SIG-M5 (cell line): ENCODE results near the gene MAGEF1.
A peak's percentile ranks its signal among the peaks of the same experiment; 100 is the strongest.

Experiments
- DNase-seq: peaks from one replicate; lab custom pipeline; 2025; lab: John Stamatoyannopoulos, UW

Gene MAGEF1

DNA sequence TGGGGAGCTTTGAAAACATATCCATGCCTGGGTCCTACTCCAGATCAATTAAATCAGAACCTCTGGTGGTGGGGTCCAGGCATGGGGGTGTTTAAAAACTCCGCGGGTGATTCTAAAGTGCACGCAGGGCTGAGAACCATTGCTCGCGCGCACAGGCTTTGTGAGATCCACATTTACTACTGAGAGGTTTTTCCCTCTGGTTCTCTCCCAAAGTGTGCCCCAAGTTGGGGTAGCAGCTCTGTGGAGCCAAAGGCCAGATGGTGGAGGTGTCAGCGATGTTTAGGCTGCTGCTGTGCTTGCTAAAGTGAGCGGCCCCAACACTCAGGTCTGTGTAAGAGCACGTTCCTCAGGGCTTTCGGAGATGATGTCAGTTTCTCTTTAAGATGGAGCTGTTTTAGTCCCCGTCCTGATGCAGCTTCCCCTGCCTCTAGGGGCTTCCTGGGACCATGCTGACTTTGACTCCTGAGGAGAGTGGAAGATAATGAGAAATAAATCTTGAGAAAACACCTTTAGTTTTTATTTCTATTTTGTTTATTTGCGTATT is 13.4 kb upstream of the MAGEF1 start:
- no peak for DNase-seq

DNA sequence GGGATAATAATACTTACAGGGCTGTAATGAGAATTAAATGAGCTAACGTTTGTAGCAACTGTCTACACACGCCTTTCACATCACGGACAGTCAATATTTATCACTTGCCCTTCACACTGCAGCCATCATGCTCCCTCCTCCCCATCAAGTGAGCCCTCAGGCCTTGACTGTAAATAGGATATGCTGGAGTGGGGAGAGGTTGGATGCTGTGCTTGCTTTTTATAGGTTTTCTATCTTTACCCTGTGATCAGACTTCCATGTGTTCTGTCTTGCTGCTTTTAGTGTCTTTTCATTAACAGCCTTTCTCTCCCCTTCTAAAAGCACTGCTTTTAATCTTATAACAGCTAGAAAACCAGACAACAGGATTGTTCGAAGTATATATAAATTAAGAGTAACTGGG is 12.8 kb upstream of the MAGEF1 start:
- no peak for DNase-seq

DNA sequence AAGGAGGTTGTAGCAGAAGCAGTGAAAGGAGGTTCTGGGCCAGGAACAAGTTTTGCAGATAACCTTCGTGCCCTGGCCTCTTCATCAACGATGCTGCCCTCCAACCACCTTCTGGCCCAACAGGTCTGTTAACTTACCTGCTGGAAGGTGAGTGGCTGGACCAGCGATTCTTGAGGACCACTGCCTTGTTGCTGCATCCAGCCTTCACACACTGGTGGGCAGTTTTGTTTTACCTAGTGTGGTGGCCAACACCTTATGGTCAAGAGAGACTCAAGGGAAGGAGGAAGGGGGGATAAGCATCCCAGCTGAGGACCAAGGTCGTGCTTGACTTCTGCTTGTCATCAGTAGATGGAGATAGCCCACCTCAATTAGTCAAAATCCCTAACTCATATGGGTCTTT is 7.8 kb upstream of the MAGEF1 start:
- no peak for DNase-seq

DNA sequence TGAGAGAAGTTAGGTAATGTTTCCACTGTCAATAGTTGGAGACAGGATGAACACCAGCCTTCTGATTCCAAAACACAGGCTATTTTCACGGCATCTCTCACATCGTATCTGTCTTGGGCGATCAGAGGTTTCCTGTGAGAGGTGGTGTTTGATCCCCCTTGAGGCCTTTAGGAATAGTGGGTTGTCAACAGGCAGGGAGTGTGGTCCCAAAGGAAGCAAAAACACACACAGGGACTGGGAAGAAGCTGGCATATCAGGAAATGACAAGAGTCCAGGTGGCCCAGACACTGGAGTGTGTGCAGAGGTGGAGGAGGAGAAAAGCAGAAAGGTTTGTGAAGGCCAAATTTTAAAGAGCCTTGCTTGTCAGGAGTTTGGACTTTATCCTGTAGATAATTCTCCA is 6.6 kb upstream of the MAGEF1 start:
- DNase-seq: no peak

GRCh38 chr3:184717399-184717983 is 5.6 kb upstream of the MAGEF1 start:
- no peak for DNase-seq

- no peak for DNase-seq
Measured at GRCh38 chr3:184716622-184717398, 4.9 kb upstream of the MAGEF1 start.

- DNase-seq: no peak
Measured at GRCh38 chr3:184715943-184716621, 4.2 kb upstream of the MAGEF1 start.

- DNase-seq: no peak
Measured at GRCh38 chr3:184713521-184713920, 1.7 kb upstream of the MAGEF1 start.

- no peak for DNase-seq
Measured at GRCh38 chr3:184713040-184713355, 1.1 kb upstream of the MAGEF1 start.

DNA sequence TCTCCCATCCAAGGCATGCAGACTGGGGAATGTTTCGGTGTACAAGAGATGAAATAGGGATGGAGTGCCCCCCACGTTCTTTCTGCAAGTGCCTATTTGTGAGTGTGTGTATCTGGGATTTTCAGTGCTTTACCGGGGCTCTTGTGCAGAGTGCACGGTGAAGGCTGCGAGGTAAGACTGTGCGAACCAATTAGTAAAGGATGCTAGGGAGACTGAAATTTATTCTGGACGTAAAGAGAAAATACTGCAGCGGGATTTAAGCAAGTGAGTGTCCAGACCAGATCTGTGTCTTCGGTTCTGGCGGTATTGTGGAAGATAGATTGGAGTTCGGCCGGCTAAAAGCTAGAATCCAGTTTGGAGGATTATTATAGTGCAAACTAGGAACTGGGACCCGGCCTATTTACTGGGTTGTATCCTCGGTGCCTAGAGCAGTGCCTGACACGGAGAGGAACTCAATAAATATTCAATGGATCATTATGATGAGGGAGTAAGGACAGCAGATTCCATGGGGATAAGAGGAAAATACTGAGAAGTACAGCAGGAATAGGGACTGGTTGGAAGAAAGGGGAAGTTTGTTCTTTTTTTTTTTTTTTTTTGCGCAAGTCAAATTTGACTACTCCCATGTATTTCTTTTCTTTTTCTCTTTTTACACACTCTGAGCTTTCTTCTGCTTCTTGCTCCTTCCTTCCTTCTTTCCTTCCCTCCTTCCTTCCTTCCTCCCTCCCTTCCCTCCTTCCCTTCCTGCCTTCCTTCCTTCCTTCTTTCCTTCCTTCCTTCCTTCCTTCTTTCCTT is 580 bp upstream of the MAGEF1 start:
- no peak for DNase-seq

DNA sequence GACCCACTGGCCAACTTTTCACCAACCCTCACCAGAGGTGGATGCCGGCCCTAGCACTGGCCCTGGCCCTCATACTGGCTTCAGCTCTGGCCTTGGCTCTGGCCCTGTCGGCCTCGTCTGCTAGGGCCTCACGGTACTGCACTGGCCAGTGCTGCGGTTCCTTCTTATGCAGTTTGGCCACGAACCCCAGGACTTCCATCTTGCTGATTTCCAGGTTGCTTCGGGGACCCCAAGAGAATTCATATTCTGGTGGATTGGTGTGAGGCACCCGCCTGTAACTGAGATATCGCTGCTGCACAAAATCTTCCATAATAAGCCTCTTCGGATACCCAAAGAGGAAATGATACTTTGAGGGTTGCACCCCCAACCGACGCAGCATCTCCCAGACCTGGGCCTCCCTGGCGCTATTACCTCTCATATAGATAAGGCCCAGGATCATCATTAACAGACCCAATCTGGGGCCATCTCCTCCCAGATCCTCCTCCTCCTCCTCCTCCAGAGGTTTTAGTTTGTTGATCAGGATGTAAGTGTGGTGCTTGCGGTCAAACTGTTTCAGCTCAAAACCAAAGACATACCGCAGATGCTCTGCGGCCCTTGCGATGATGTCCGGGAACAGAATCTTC is 883 bp downstream of the MAGEF1 start:
- peak; percentile 97 for DNase-seq

GRCh38 chr3:184703657-184704056 is 8.2 kb downstream of the MAGEF1 start:
- DNase-seq: no peak

GRCh38 chr3:184700759-184701158 is 11.1 kb downstream of the MAGEF1 start:
- no peak for DNase-seq

DNA sequence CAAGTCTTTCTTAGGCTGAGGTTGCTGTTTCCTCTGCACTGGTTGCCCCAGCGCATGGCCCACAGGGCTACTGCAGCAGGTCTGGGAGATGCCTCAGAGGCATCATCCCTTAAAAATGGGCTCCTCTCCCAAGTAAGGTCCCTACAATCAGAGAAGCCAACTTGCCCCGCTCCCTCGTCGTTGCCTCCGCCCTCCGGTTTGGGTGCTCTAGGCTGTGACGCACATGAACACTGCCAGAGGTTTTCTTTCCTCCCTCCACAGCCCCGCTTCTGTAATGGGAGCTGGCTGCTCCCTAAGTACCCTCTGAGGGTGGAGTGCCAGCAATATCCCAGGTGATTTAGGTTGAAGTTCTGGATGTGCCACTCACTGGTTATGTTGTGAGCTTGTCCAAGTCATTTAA is 14.0 kb downstream of the MAGEF1 start:
- DNase-seq: no peak

GRCh38 chr3:184696697-184697096 is 15.2 kb downstream of the MAGEF1 start:
- no peak for DNase-seq

- no peak for DNase-seq
Measured at GRCh38 chr3:184694716-184695115, 17.1 kb downstream of the MAGEF1 start.

DNA sequence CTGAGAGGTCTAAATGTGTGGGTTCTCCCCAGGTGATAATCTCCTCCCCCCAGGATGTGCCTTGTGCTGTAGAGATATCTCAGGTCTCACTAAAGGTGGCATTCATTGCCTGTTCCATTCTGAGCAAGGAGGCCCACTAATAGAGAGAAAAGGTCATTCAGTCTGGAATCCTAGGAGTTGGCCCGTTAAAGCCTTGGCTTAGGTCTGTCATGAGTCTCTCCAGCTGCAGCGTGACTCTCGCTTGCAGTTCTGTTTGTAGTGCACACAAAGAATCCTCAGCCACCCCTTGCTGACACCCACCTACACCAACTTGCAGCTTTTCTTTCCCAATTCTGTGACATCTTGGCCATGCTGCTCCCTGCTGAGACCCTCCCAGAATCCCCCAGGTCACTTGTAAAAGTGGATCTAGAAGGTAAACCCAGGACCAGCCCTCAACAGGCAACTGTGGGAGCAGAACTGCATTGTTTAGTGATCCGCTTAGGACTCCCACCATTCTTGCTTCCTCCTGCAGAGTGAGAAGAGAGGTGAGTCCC is 17.7 kb downstream of the MAGEF1 start:
- no peak for DNase-seq

GRCh38 chr3:184693011-184693975 is 18.6 kb downstream of the MAGEF1 start:
- no peak for DNase-seq

DNA sequence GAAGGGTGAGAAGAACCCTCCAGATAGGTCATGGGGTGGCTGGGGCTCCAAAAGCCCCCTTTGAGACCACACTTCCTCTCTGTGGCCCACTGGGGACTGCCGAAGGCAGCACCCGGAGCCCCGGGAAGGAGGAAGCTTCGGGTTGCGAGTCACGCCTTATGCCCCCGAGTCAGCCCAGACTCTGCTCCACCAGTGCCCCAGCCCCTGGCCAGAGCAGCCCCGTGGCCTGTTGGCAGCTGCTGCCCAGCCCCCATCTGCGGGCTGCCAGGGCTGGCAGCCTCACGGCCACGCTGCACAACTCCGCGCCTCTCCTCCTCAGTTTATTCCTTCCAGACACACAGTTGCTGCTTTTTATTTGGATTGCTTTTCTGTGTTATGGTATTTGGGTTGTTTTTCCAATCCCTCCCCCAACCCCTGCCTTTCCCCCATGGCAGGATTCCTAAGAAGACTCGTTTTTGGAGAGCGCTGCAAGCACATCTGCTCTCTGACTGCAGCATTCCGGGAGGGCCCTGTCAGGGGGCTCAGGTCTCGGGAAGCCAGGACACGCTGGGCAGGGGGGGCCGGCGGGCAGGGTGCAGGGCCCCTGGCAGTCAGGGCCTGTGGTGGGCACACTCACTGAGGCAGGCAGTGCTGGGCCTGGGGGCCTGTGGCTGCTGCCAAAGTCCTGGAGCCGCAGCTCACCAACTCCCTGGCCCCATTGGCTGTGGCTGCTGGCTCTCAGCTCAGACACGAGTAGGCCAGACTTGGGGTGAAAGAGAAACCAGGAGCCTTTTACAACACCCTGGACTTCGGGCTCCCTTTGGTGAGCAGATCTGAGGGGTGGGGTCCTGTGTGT is 20.2 kb downstream of the MAGEF1 start:
- DNase-seq: no peak
